NCI-H1436 treated with DMSO at 0.1 percent for 48 hours (cell line): Measurements from ENCODE around the gene MEX3B.
"Not testable (repeated sequence)": the region's sequence is repeated elsewhere in the genome, so short reads cannot be mapped to it uniquely, and the experiment has no call there.

Source experiments
- DNase-seq: peaks from one replicate; lab custom pipeline; 2025; lab: John Stamatoyannopoulos, UW

Gene MEX3B

GRCh38 chr15:82048811-82049210, 3.0 kb upstream of the MEX3B start:
- DNase-seq, result no peak

- no peak for DNase-seq
Observed at GRCh38 chr15:82047453-82048400, 1.9 kb upstream of the MEX3B start.

GRCh38 chr15:82046666-82047452, 1.0 kb upstream of the MEX3B start:
- DNase-seq, result peak; percentile 47

- no peak for DNase-seq
Observed at GRCh38 chr15:82045179-82045891, 483 bp downstream of the MEX3B start.

GRCh38 chr15:82044373-82045178, 1.2 kb downstream of the MEX3B start:
- no peak for DNase-seq

- DNase-seq, result no peak
Observed at GRCh38 chr15:82043796-82044372, 1.9 kb downstream of the MEX3B start.

GRCh38 chr15:82043130-82043673, 2.6 kb downstream of the MEX3B start:
- no peak for DNase-seq

GRCh38 chr15:82040862-82041261, 5.0 kb downstream of the MEX3B start:
- peak; percentile 25 for DNase-seq

- DNase-seq, result no peak
Observed at GRCh38 chr15:82040390-82040789, 5.4 kb downstream of the MEX3B start.

- DNase-seq, result no peak
Observed at GRCh38 chr15:82039871-82040270, 5.9 kb downstream of the MEX3B start.

- DNase-seq, result no peak
Observed at GRCh38 chr15:82036461-82036860, 9.4 kb downstream of the MEX3B start.

GRCh38 chr15:82031871-82032270, 13.9 kb downstream of the MEX3B start:
- DNase-seq, result no peak

GRCh38 chr15:82030176-82030575, 15.6 kb downstream of the MEX3B start:
- no peak for DNase-seq

GRCh38 chr15:82028163-82028562, 17.7 kb downstream of the MEX3B start:
- DNase-seq, result not testable (repeated sequence)

GRCh38 chr15:82021992-82022391, 23.8 kb downstream of the MEX3B start:
- peak; percentile 14 for DNase-seq

- DNase-seq, result no peak
Observed at GRCh38 chr15:82020625-82021394, 25.0 kb downstream of the MEX3B start.

GRCh38 chr15:82018201-82018600, 27.6 kb downstream of the MEX3B start:
- DNase-seq, result no peak

GRCh38 chr15:82017656-82018055, 28.2 kb downstream of the MEX3B start:
- no peak for DNase-seq

GRCh38 chr15:82014989-82015388, 30.8 kb downstream of the MEX3B start:
- no peak for DNase-seq

GRCh38 chr15:82012908-82013307, 32.9 kb downstream of the MEX3B start:
- DNase-seq, result no peak
